ENCODE measurements around the gene PRKN. TPM values are rescaled to one million over a fixed set of nuclear protein-coding genes. Genes with fewer than 3 reads are reported as not detected.

The PRKN gene
- total and polyA plus RNA-seq, 8 donors: 0.82 to 7.2 (median 2.9) TPM

GRCh38 chr6:161796681-161797080, 930.9 kb downstream of the PRKN start:
- Histone ChIP-seq H3K27ac (no peak overlapping the region), H3K27me3 (no peaks in the 10 kb centered on the region), H3K4me1 (no peaks in the 10 kb centered on the region), H3K36me3 (no peaks in the 10 kb centered on the region), H3K9me3 (no peaks in the 10 kb centered on the region), H3K4me3 (no peak overlapping the region)
- DNase-seq: no peak
- no peak for TF ChIP-seq CTCF (IDR thresholded peaks at IDR 0.05)
- intact Hi-C loops (cut with DNase I): no loop called here
- 56 to 82% methylated on average over 1 of the region's 1 CpG for WGBS, 2 donors
- FAIRE-seq: no peak
- ATAC-seq: no peak

- no peak overlapping the region for H3K4me3 ChIP-seq
- no peak for TF ChIP-seq CTCF (IDR thresholded peaks at IDR 0.05)
- H3K9me3 ChIP-seq: no peaks in the 10 kb centered on the region
- DNase-seq (no peak), FAIRE-seq (no peak), ATAC-seq (no peak)
- no peaks in the 10 kb centered on the region for H3K36me3 ChIP-seq
- no peak overlapping the region for H3K27ac ChIP-seq
- H3K27me3 ChIP-seq: no peaks in the 10 kb centered on the region
- WGBS, 2 donors: 78% methylated on average over 8 of the region's 8 CpGs
- intact Hi-C loops (cut with DNase I): no loop called here
- no peaks in the 10 kb centered on the region for H3K4me1 ChIP-seq
Measured at GRCh38 chr6:161792851-161793493, 934.6 kb downstream of the PRKN start.

GRCh38 chr6:161788531-161788930, 939.0 kb downstream of the PRKN start:
- no peak for TF ChIP-seq CTCF (IDR thresholded peaks at IDR 0.05)
- intact Hi-C loops (cut with DNase I): no loop called here
- H3K27me3 ChIP-seq: no peaks in the 10 kb centered on the region
- H3K4me3 ChIP-seq: no peak overlapping the region
- no peaks in the 10 kb centered on the region for H3K4me1 ChIP-seq
- 55 to 64% methylated on average over 4 of the region's 4 CpGs for WGBS, 2 donors
- H3K27ac ChIP-seq: no peak overlapping the region
- DNase-seq (no peak), ATAC-seq (no peak), FAIRE-seq (no peak)
- H3K9me3 ChIP-seq: no peaks in the 10 kb centered on the region
- no peaks in the 10 kb centered on the region for H3K36me3 ChIP-seq

GRCh38 chr6:161772176-161772575, 955.4 kb downstream of the PRKN start:
- Histone ChIP-seq H3K27ac (no peak overlapping the region), H3K4me1 (no peaks in the 10 kb centered on the region), H3K4me3 (no peak overlapping the region), H3K36me3 (no peaks in the 10 kb centered on the region), H3K9me3 (no peaks in the 10 kb centered on the region), H3K27me3 (no peaks in the 10 kb centered on the region)
- ATAC-seq (no peak), DNase-seq (no peak), FAIRE-seq (no peak)
- intact Hi-C loops (cut with DNase I): no loop called here
- TF ChIP-seq CTCF (IDR thresholded peaks at IDR 0.05): no peak
- 83 to 84% methylated on average over 7 of the region's 7 CpGs for WGBS, 2 donors

- ATAC-seq: no peak
- Histone ChIP-seq H3K4me3 (no peak overlapping the region), H3K27ac (no peak overlapping the region), H3K27me3 (no peaks in the 10 kb centered on the region), H3K9me3 (no peaks in the 10 kb centered on the region), H3K36me3 (no peaks in the 10 kb centered on the region), H3K4me1 (no peaks in the 10 kb centered on the region)
- TF ChIP-seq CTCF (IDR thresholded peaks at IDR 0.05): no peak
- no peak for FAIRE-seq
- WGBS, 2 donors: 88% methylated on average over 6 of the region's 6 CpGs
- no peak for DNase-seq
- intact Hi-C loops (cut with DNase I): no loop called here
Measured at GRCh38 chr6:161761966-161762365, 965.6 kb downstream of the PRKN start.

Data from pancreas (tissue), 10 donors.